Neural crest cell (in vitro differentiated cells): ENCODE results near the gene OR51E1. TPM values are rescaled to one million over a fixed set of nuclear protein-coding genes. Genes with fewer than 3 reads are reported as not detected.

Experiments used
- DNase-seq: peaks from one replicate; pipeline ENCODE4 v3.0.0; 2021; ENCODE audit warnings: low read depth, mixed read lengths, low spot score
- H3K27ac Mint-ChIP-seq: one replicate; pipeline ENCODE4 v1.8.0; 2021; ENCODE audit warnings: mild to moderate bottlenecking, mixed read lengths; ENCODE audit not compliant: unreplicated experiment
- H3K27me3 Mint-ChIP-seq: 2 replicates; pipeline ENCODE4 v1.8.0; 2021; ENCODE audit warnings: low read depth, mild to moderate bottlenecking, mixed read lengths
- H3K36me3 Mint-ChIP-seq: 2 replicates; pipeline ENCODE4 v1.8.0; 2021; ENCODE audit warnings: low read depth, mild to moderate bottlenecking, mixed read lengths
- H3K4me1 Mint-ChIP-seq: 2 replicates; pipeline ENCODE4 v1.8.0; 2021; ENCODE audit warnings: mixed read lengths
- H3K4me3 Mint-ChIP-seq: one replicate; pipeline ENCODE4 v1.8.0; 2021; ENCODE audit warnings: mild to moderate bottlenecking, mixed read lengths
- H3K9me3 Mint-ChIP-seq: 2 replicates; pipeline ENCODE4 v1.8.0; 2021; ENCODE audit warnings: mixed read lengths
- total RNA-seq: library from RNA; stranded (reverse); gene quantifications from 2 replicates; pipeline ENCODE4 v1.2.1, GENCODE V29; 2021
- TF ChIP-seq, protein P1 (sequence below): fragments of 200-600 bp; sonication (generic); conservative IDR thresholded peaks from 2 replicates; pipeline ENCODE4 v1.5.0; 2021; ENCODE audit warnings: antibody characterized with exemption, mild to moderate bottlenecking

The OR51E1 gene
- total RNA-seq, 1 donor from 2014 or later = not detected

DNA sequence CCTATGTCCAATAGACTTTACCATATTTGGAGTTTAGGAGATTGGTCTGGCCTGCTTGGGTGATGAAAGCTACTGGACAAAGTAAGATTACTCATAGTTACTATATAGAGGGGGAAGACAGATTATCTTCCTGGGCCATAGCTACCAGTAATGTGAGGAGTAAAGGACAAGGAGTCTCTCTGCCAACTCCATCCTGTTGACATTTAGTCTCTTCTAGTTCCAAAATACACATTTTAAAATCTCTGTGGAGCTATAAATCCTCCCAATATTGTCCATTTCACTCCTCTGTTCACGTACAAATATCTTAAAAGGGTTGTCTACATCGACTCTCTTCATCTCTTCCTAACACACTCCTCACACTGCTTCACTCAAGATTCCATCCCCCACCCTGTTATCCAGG is 7.6 kb upstream of the OR51E1 start:
- Mint-ChIP-seq H3K9me3 (no peaks in the 10 kb centered on the region), H3K36me3 (no peaks in the 10 kb centered on the region)

DNA sequence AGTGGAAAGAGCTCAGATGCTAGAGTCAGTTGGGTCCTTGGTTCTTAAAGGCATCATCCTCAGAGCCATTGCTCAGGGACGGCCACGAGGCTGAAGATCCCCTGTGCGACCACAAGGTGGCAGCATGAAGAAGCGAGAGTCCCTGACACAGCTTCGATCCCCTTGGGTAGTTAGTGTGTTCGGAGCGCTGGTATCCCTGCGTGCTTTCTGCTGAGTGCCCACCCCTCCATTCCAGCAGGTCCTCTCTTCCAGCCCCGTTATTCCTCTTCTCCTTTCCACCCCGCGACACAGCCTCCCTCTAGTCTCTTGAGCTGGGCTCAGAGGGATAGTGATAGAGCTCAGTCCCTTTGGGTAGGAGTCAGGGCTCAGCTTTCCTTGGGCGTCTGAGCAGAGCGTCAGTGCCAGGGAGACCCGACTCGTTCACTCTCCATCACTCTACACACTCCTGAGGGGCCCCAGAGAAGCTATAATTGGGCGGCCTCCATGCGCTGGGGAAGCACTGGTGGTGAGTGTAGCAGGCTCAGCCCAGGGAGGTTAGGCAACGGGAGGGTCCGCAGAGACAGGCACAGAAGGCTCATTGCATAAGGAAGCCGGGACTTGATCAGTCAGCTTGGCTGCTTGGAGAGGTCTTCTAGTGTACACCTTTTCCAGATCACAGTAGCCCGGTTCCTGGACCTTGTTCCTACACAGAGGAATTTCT is 6.7 kb upstream of the OR51E1 start, which contains the start of gene OR51D1:
Gene OR51D1, plus strand, starts transcription at position 516 of the 700 bp plus-strand sequence. CDS start 2,314 bp downstream, outside the sequence.
- no peaks in the 10 kb centered on the region for H3K4me1 Mint-ChIP-seq
- no peak within 1 kb of the TSS for H3K4me3 Mint-ChIP-seq
- H3K36me3 Mint-ChIP-seq = no peaks in the 10 kb centered on the region
- H3K27me3 Mint-ChIP-seq = peaks cover 5% of the 10 kb centered on the region
- peak; percentile 77 for DNase-seq
- TF ChIP-seq, protein P1, sequence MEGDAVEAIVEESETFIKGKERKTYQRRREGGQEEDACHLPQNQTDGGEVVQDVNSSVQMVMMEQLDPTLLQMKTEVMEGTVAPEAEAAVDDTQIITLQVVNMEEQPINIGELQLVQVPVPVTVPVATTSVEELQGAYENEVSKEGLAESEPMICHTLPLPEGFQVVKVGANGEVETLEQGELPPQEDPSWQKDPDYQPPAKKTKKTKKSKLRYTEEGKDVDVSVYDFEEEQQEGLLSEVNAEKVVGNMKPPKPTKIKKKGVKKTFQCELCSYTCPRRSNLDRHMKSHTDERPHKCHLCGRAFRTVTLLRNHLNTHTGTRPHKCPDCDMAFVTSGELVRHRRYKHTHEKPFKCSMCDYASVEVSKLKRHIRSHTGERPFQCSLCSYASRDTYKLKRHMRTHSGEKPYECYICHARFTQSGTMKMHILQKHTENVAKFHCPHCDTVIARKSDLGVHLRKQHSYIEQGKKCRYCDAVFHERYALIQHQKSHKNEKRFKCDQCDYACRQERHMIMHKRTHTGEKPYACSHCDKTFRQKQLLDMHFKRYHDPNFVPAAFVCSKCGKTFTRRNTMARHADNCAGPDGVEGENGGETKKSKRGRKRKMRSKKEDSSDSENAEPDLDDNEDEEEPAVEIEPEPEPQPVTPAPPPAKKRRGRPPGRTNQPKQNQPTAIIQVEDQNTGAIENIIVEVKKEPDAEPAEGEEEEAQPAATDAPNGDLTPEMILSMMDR = peak; percentile 86
- H3K9me3 Mint-ChIP-seq = no peaks in the 10 kb centered on the region
- H3K27ac Mint-ChIP-seq = no peak within 1 kb of the TSS

More for the DNA sequence above, 7.6 kb upstream of the OR51E1 start:
- Mint-ChIP-seq H3K27ac (no peak overlapping the region), H3K27me3 (peaks cover 10% of the 10 kb centered on the region), H3K4me1 (no peaks in the 10 kb centered on the region), H3K4me3 (no peak overlapping the region)
- no peak for DNase-seq
- TF ChIP-seq, protein P1 = no peak

DNA sequence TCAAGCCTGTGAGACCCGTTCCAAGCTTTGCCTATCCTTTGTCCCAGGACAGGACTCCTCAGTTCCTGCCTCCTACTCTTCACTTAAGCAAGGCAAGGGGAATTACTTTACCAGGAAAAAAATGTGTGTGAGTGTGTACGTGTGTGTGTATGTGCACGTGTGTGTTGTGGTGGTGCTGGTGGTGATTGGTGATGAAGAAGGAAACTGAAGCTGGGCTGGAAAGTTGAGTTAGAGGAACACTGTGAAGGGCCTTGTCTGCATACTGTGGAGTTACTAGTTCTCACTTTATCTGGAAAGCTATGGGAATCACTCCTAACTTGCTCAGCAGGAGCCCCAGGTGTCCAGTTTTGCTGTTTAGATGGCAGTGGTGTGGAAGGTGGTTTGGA is 6.1 kb upstream of the OR51E1 start:
- no peaks in the 10 kb centered on the region for H3K36me3 Mint-ChIP-seq
- H3K27ac Mint-ChIP-seq = no peak overlapping the region
- DNase-seq = no peak
- H3K9me3 Mint-ChIP-seq = no peaks in the 10 kb centered on the region
- peaks cover 5% of the 10 kb centered on the region for H3K27me3 Mint-ChIP-seq
- no peaks in the 10 kb centered on the region for H3K4me1 Mint-ChIP-seq
- no peak overlapping the region for H3K4me3 Mint-ChIP-seq
- TF ChIP-seq, protein P1 = no peak

DNA sequence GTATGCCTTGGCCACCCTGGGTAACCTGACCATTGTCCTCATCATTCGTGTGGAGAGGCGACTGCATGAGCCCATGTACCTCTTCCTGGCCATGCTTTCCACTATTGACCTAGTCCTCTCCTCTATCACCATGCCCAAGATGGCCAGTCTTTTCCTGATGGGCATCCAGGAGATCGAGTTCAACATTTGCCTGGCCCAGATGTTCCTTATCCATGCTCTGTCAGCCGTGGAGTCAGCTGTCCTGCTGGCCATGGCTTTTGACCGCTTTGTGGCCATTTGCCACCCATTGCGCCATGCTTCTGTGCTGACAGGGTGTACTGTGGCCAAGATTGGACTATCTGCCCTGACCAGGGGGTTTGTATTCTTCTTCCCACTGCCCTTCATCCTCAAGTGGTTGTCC is 3.9 kb upstream of the OR51E1 start:
- H3K27me3 Mint-ChIP-seq = peaks cover 10% of the 10 kb centered on the region
- no peak for DNase-seq
- H3K27ac Mint-ChIP-seq = no peak overlapping the region
- TF ChIP-seq, protein P1 = no peak
- no peaks in the 10 kb centered on the region for H3K9me3 Mint-ChIP-seq
- no peak overlapping the region for H3K4me3 Mint-ChIP-seq
- no peaks in the 10 kb centered on the region for H3K4me1 Mint-ChIP-seq
- no peaks in the 10 kb centered on the region for H3K36me3 Mint-ChIP-seq

DNA sequence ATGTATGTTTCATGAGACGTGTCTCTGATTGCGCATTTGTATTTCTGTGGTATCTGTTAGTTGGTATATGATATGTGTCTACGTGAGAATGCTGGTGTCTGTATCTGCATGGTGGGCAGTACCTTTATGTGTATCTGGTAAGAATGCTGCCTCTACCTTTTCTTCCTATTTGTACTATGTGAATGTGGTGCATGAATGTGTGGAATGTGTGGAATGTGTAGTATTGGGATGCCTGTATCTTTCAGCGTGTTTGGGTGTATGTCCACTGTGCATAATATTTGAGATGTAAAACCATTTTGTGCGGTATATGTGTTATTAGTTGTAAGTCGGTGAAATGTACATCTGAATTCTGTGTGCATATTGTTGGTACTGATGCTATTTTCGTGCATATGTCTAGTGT is 2.3 kb upstream of the OR51E1 start:
- Mint-ChIP-seq H3K9me3 (no peaks in the 10 kb centered on the region), H3K27me3 (peaks cover 10% of the 10 kb centered on the region), H3K27ac (no peak overlapping the region), H3K36me3 (no peaks in the 10 kb centered on the region), H3K4me1 (no peaks in the 10 kb centered on the region), H3K4me3 (no peak overlapping the region)
- DNase-seq = no peak
- TF ChIP-seq, protein P1 = no peak
